ENCODE results near the gene SHISA6.

Gene SHISA6

DNA sequence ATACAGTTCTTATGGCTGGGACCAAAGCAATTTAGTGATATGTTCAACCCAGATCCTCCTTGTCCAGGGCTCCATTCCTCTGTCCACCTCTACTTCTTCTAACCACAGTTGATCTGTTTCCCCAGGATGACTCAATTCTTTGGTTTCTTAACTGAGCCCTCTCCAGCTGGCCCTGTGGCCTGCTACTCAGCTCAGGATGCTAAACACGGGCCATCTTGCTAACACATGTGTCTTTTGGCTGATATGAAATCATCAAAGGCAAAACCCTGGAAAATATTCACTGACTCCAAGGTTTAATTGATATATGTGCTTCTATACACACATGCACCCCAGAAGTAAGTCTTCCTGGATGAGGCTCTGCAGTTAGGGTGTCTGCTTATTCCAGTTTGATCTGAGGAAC is 43.8 kb downstream of the SHISA6 start:
- no peak for TF ChIP-seq SIN3A (IDR thresholded peaks at IDR 0.05; ENCODE audit: borderline replicate concordance, insufficient read depth, low read length)

DNA sequence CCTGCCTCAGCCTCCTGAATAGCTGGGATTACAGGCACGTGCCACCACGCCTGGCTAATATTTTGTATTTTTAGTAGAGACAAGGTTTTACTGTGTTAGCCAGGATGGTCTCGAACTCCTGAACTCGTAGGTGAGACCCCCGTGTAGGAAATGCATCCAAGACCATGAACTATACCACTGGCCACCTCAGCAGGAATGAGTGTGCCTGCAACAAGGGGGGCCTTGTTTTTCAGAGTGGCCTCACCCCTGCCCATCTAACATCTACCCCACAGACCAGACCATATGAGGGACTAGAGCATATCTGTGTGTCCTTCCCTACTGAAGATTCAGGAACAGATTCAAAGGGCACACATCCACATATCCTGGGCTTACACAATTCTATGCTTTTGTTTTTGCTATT is 44.9 kb downstream of the SHISA6 start:
- TF ChIP-seq SIN3A (IDR thresholded peaks at IDR 0.05; ENCODE audit: borderline replicate concordance, insufficient read depth, low read length) (no peak), TAF1 (IDR thresholded peaks at IDR 0.05; ENCODE audit: borderline replicate concordance, insufficient read depth, low read length) (no peak)

- TF ChIP-seq SIN3A (IDR thresholded peaks at IDR 0.05; ENCODE audit: borderline replicate concordance, insufficient read depth, low read length) = no peak
- TF ChIP-seq POLR2AphosphoS5 (IDR thresholded peaks at IDR 0.05; ENCODE audit: low read depth, low read length) = no peak
- TF ChIP-seq, protein P1, sequence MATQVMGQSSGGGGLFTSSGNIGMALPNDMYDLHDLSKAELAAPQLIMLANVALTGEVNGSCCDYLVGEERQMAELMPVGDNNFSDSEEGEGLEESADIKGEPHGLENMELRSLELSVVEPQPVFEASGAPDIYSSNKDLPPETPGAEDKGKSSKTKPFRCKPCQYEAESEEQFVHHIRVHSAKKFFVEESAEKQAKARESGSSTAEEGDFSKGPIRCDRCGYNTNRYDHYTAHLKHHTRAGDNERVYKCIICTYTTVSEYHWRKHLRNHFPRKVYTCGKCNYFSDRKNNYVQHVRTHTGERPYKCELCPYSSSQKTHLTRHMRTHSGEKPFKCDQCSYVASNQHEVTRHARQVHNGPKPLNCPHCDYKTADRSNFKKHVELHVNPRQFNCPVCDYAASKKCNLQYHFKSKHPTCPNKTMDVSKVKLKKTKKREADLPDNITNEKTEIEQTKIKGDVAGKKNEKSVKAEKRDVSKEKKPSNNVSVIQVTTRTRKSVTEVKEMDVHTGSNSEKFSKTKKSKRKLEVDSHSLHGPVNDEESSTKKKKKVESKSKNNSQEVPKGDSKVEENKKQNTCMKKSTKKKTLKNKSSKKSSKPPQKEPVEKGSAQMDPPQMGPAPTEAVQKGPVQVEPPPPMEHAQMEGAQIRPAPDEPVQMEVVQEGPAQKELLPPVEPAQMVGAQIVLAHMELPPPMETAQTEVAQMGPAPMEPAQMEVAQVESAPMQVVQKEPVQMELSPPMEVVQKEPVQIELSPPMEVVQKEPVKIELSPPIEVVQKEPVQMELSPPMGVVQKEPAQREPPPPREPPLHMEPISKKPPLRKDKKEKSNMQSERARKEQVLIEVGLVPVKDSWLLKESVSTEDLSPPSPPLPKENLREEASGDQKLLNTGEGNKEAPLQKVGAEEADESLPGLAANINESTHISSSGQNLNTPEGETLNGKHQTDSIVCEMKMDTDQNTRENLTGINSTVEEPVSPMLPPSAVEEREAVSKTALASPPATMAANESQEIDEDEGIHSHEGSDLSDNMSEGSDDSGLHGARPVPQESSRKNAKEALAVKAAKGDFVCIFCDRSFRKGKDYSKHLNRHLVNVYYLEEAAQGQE (IDR thresholded peaks at IDR 0.05; ENCODE audit: insufficient read depth in 1 of 2, low read depth in 2 of 2, low read length in 2 of 2) = no peak
- TF ChIP-seq FOXP2 (optimal IDR thresholded peaks at IDR 0.05; ENCODE audit: borderline replicate concordance, extremely low read depth, extremely low read length, insufficient read depth) = no peak
- TF ChIP-seq TAF1 (IDR thresholded peaks at IDR 0.05; ENCODE audit: borderline replicate concordance, insufficient read depth, low read length) = no peak
Observed at GRCh38 chr17:11287791-11288190, 46.8 kb downstream of the SHISA6 start.

GRCh38 chr17:11290814-11291213 is 49.8 kb downstream of the SHISA6 start:
- TF ChIP-seq POLR2AphosphoS5 (IDR thresholded peaks at IDR 0.05; ENCODE audit: low read depth, low read length) (no peak), FOXP2 (optimal IDR thresholded peaks at IDR 0.05; ENCODE audit: borderline replicate concordance, extremely low read depth, extremely low read length, insufficient read depth) (no peak), SIN3A (IDR thresholded peaks at IDR 0.05; ENCODE audit: borderline replicate concordance, insufficient read depth, low read length) (no peak), TAF1 (IDR thresholded peaks at IDR 0.05; ENCODE audit: borderline replicate concordance, insufficient read depth, low read length) (no peak)
- TF ChIP-seq, protein P1 (IDR thresholded peaks at IDR 0.05; ENCODE audit: insufficient read depth in 1 of 2, low read depth in 2 of 2, low read length in 2 of 2) = no peak

- TF ChIP-seq POLR2AphosphoS5 (IDR thresholded peaks at IDR 0.05; ENCODE audit: low read depth, low read length) (no peak), FOXP2 (optimal IDR thresholded peaks at IDR 0.05; ENCODE audit: borderline replicate concordance, extremely low read depth, extremely low read length, insufficient read depth) (no peak)
- TF ChIP-seq, protein P1 (IDR thresholded peaks at IDR 0.05; ENCODE audit: insufficient read depth in 1 of 2, low read depth in 2 of 2, low read length in 2 of 2) = no peak
Observed at GRCh38 chr17:11292491-11292890, 51.5 kb downstream of the SHISA6 start.

DNA sequence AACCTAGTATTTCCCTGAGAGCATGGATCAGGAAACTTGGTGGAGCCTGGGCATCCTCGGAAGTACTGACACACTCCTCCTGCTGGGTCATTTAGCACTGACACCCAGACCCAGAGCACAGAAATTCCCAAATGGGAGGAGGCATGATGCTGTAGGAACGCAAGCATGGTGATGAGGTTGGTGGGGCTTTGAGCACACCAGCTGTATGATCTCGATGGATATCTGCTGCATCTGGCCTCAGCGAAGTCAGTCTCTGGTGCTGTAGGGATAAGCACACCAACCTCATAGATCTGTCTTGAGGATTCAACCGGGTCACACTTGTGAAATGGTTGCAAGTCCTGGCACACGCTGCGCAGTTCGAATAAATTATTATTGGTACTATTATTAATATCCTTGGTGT is 52.5 kb downstream of the SHISA6 start:
- TF ChIP-seq FOXP2 (optimal IDR thresholded peaks at IDR 0.05; ENCODE audit: borderline replicate concordance, extremely low read depth, extremely low read length, insufficient read depth) = no peak
- TF ChIP-seq POLR2AphosphoS5 (IDR thresholded peaks at IDR 0.05; ENCODE audit: low read depth, low read length) = no peak
- TF ChIP-seq, protein P1 (IDR thresholded peaks at IDR 0.05; ENCODE audit: insufficient read depth in 1 of 2, low read depth in 2 of 2, low read length in 2 of 2) = no peak
- no peak for TF ChIP-seq SIN3A (IDR thresholded peaks at IDR 0.05; ENCODE audit: borderline replicate concordance, insufficient read depth, low read length)
- no peak for TF ChIP-seq TAF1 (IDR thresholded peaks at IDR 0.05; ENCODE audit: borderline replicate concordance, insufficient read depth, low read length)

All from PFSK-1 (cell line).